Large intestine (tissue), 3 donors: ENCODE data around the gene RFX2. TPM values are rescaled to one million over a fixed set of nuclear protein-coding genes. Genes with fewer than 3 reads are reported as not detected.
"Not testable (repeated sequence)": the region's sequence is repeated elsewhere in the genome, so short reads cannot be mapped to it uniquely, and the experiment has no call there.

Source experiments
- DNase-seq, 2 donors: peaks; one replicate each; pipeline versions ENCODE4 v3.0.0 to v3.0.0-alpha.2; 2013
- H3K27ac ChIP-seq: one replicate; pipeline ENCODE4 v1.5.1; 2013; ENCODE audit warnings: low read length
- H3K27me3 ChIP-seq: 2 replicates; pipeline ENCODE4 v1.6.1; 2013; ENCODE audit warnings: low read length; ENCODE audit not compliant: control insufficient read depth, insufficient read depth
- H3K36me3 ChIP-seq: 2 replicates; pipeline ENCODE4 v1.6.1; 2013; ENCODE audit warnings: low read length; ENCODE audit not compliant: control insufficient read depth, insufficient read depth
- H3K4me1 ChIP-seq: one replicate; pipeline ENCODE4 v1.6.1; 2013; ENCODE audit warnings: low read length; ENCODE audit not compliant: control insufficient read depth, insufficient read depth
- H3K4me3 ChIP-seq: one replicate; pipeline ENCODE4 v1.5.1; 2013; ENCODE audit warnings: low read length
- H3K9me3 ChIP-seq: one replicate; pipeline ENCODE4 v1.6.1; 2013; ENCODE audit warnings: mild to moderate bottlenecking, low read depth, low read length, moderate library complexity; ENCODE audit not compliant: control insufficient read depth
- WGBS: methylation state at CpG from one replicate; pipeline ENCODE4 v1.1.5; 2013; ENCODE audit warnings: low lambda C conversion rate; ENCODE audit not compliant: insufficient coverage; 5-methylcytosine and 5-hydroxymethylcytosine counted together
- polyA plus RNA-seq: library from polyadenylated mRNA; unstranded; fragments of 120-200 nt; gene quantifications from one replicate; pipeline ENCODE4 v1.2.1, GENCODE V29; 2013

RFX2 gene
- polyA plus RNA-seq, 1 donor: 13.1 TPM

GRCh38 chr19:6039566-6040225 is 70.6 kb downstream of the RFX2 start:
- no peaks in the 10 kb centered on the region for H3K27me3 ChIP-seq
- no peak overlapping the region for H3K27ac ChIP-seq
- H3K4me3 ChIP-seq: no peak overlapping the region
- H3K36me3 ChIP-seq: peaks cover 29% of the 10 kb centered on the region
- no peaks in the 10 kb centered on the region for H3K4me1 ChIP-seq
- DNase-seq: no peak
- H3K9me3 ChIP-seq: no peaks in the 10 kb centered on the region
- no CpG with 5 or more reads among the region's 31 CpGs for WGBS

DNA sequence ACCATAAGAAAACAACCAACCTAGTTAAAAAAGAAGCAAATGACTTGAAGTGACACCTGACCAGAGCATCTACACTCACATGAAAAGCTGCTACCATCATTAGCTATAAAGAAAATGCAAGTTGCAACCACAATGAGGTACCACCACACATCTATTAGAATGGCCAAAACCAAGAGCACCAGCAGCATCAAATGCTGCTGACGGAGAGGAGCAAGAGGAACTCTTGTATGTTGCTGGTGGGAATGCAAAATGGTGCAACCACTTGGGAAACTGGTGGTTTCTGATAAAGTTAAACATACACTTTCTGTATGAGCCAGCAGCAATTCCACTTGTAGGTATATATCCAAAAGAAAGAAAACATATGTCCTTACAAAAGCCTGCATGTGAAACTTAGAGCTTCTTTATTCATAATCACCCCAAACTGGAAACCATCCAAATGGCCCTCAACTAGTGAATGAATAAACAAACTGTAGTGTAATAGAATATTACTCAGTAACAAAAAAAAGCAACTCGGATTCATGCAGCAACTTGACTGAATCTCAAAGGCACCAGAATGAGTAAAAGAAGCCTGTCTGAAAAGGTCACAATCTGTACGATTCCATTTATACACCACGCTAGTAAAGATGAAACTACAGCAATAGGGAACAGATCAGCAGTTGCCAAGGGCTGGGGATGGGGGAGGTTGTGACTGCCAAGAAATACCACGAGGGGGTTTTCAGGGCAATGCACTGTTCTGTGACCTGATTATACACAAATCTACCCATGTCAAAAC is 71.5 kb downstream of the RFX2 start:
- DNase-seq: no peak
- Histone ChIP-seq H3K36me3 (peaks cover 28% of the 10 kb centered on the region), H3K27ac (no peak overlapping the region), H3K27me3 (no peaks in the 10 kb centered on the region), H3K9me3 (no peaks in the 10 kb centered on the region), H3K4me3 (no peak overlapping the region), H3K4me1 (no peaks in the 10 kb centered on the region)
- 90% methylated on average over 3 of the region's 5 CpGs for WGBS

GRCh38 chr19:6035026-6035425 is 75.3 kb downstream of the RFX2 start:
- no peak for DNase-seq
- Histone ChIP-seq H3K27me3 (no peaks in the 10 kb centered on the region), H3K4me1 (no peaks in the 10 kb centered on the region), H3K4me3 (no peak overlapping the region), H3K27ac (no peak overlapping the region), H3K36me3 (peaks cover 6% of the 10 kb centered on the region), H3K9me3 (no peaks in the 10 kb centered on the region)
- no CpG with 5 or more reads among the region's 3 CpGs for WGBS

DNA sequence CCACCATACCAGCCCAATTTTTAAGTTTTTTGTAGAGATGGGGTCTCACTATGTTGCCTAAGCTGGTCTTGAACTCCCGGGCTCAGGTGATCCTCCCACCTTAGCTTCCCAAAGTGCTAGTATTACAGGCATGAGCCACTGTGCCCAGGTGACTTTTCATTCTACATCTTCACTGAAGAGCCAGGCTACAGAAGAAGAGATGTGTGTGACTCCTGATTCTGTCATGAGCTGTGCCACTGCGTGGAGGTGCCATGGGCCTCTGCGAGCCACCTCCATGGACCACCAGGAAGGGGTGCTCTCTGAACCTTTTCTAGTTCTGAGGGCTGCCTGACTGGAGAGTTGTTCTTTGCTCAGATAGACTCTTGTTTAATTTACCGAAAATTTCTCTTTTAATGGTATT is 75.8 kb downstream of the RFX2 start:
- H3K4me3 ChIP-seq: no peak overlapping the region
- H3K27ac ChIP-seq: no peak overlapping the region
- no peaks in the 10 kb centered on the region for H3K4me1 ChIP-seq
- H3K36me3 ChIP-seq: peaks cover 1% of the 10 kb centered on the region
- no peaks in the 10 kb centered on the region for H3K27me3 ChIP-seq
- 100% methylated on average over 1 of the region's 4 CpGs for WGBS
- H3K9me3 ChIP-seq: no peaks in the 10 kb centered on the region
- no peak for DNase-seq

DNA sequence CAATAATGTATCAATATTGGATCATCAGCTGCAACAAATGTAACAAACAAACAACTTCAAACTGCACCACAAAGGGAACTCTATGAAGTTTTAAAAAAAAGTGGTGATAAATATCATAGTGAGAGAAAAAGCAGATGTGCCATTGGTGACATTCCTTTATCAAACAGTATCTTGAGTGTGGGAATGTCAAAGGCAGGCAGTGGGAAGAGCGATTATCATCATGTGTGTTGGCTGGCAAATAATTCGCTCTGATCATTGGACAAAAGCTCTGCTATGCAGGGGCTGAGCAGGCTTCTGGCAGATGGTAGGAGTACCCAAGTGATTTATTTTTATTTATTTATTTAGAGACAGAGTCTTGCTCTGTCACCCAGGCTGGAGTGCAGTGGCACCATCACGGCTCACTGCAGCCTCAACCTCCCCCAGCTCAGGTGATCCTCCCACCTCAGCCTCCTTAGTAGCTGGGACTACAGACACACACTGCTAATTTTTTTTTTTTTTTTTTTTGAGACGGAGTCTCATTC is 76.5 kb downstream of the RFX2 start:
- DNase-seq: no peak
- Histone ChIP-seq H3K27me3 (no peaks in the 10 kb centered on the region), H3K36me3 (no peaks in the 10 kb centered on the region), H3K4me3 (no peak overlapping the region), H3K27ac (no peak overlapping the region), H3K9me3 (no peaks in the 10 kb centered on the region), H3K4me1 (no peaks in the 10 kb centered on the region)
- no CpG with 5 or more reads among the region's 4 CpGs for WGBS

- Histone ChIP-seq H3K4me3 (no peak overlapping the region), H3K27ac (no peak overlapping the region), H3K36me3 (no peaks in the 10 kb centered on the region), H3K4me1 (no peaks in the 10 kb centered on the region), H3K27me3 (no peaks in the 10 kb centered on the region), H3K9me3 (no peaks in the 10 kb centered on the region)
- 100% methylated on average over 2 of the region's 9 CpGs for WGBS
- no peak for DNase-seq
Measured at GRCh38 chr19:6032827-6033226, 77.5 kb downstream of the RFX2 start.

GRCh38 chr19:6032381-6032780 is 77.9 kb downstream of the RFX2 start:
- no peaks in the 10 kb centered on the region for H3K9me3 ChIP-seq
- 80% methylated on average over 2 of the region's 4 CpGs for WGBS
- H3K27ac ChIP-seq: no peak overlapping the region
- no peaks in the 10 kb centered on the region for H3K27me3 ChIP-seq
- H3K36me3 ChIP-seq: no peaks in the 10 kb centered on the region
- DNase-seq: no peak
- H3K4me1 ChIP-seq: no peaks in the 10 kb centered on the region
- H3K4me3 ChIP-seq: no peak overlapping the region

DNA sequence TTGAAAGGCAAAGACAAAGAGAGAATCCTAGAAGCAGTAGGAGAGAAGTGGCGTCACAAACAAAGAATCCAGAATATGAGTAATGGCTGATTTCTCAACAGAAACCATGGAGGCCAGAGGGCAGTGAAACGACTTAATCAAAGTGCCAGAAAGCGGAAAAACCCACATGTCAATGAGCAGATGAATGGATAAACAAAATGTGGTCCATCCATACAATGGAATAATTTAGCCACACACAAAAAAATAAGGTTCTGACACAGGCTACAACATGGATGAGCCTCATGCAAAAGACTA is 80.1 kb downstream of the RFX2 start:
- DNase-seq: no peak
- no peaks in the 10 kb centered on the region for H3K4me1 ChIP-seq
- H3K4me3 ChIP-seq: no peak overlapping the region
- H3K27ac ChIP-seq: no peak overlapping the region
- no peaks in the 10 kb centered on the region for H3K27me3 ChIP-seq
- WGBS: 71% methylated on average over 1 of the region's 3 CpGs
- H3K9me3 ChIP-seq: no peaks in the 10 kb centered on the region
- H3K36me3 ChIP-seq: peaks cover 5% of the 10 kb centered on the region

DNA sequence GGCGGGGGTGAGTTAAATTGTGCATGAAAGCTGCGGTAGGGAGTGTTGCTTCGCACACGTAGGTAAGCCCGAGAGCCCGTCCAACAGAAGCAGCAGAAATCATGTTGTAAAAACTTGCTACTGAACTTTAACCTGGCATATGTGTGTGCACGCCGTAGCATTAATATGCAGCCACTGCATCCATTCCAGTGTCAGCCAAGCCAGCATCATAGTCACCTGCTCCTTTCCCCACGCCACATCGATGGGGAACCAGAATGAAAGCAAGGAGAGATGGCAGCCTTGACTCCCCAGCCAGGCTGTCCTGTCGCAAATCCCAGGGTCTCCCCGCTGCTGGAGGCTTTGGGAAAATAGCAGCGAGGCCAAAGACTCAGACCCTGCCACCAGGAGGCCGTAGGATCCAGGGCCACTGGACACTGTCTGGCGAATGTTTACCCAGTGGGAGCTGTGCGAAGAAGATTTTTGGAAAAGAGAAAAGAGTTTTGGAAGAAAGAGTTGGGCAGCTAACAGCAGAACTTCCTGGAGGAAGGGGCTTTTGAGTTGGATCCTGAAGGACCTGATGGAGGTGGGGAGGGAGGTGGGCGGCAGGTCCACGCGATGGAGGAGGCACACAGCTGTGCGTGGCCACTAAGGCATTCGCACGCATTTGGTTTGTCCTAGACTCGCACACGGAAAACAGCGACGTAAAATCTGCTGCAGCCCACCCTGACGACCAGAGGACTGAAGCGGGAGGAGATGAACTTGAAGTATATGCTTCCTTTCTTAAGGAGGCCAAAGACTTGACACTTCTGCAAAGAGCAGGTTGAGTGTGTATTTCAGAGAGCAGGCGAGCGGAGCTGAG is 83.7 kb downstream of the RFX2 start:
- no peak for DNase-seq
- Histone ChIP-seq H3K9me3 (no peaks in the 10 kb centered on the region), H3K27ac (no peak overlapping the region), H3K4me1 (no peaks in the 10 kb centered on the region), H3K27me3 (no peaks in the 10 kb centered on the region), H3K4me3 (no peak overlapping the region), H3K36me3 (peaks cover 8% of the 10 kb centered on the region)
- 100% methylated on average over 7 of the region's 30 CpGs for WGBS

DNA sequence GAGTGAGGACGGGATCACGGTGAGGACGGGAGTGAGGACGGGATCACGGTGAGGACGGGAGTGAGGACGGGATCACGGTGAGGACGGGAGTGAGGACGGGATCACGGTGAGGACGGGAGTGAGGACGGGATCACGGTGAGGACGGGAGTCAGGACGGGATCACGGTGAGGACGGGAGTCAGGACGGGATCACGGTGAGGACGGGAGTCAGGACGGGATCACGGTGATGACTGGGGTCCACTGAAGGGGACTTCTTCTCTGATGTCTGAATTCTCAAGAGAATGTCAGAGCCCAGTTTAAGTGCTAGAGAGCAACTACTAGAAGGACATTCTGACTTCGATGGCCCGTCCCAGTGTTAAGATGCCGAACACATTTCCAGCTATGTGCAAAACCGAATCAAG is 85.5 kb downstream of the RFX2 start:
- not testable (repeated sequence) for H3K4me3 ChIP-seq, H3K4me1 ChIP-seq, H3K27me3 ChIP-seq, H3K27ac ChIP-seq, DNase-seq, H3K9me3 ChIP-seq
- no CpG with 5 or more reads among the region's 27 CpGs for WGBS
- H3K36me3 ChIP-seq: peaks cover 14% of the 10 kb centered on the region
